Measurements from ENCODE around the gene CCDC92B. TPM values are rescaled to one million over a fixed set of nuclear protein-coding genes. Genes with fewer than 3 reads are reported as not detected.

CCDC92B gene
- total and polyA plus RNA-seq, 2 of the 13 experiments (the other 11 are each of a cell fraction or from before 2014, with no cell fraction given), result not detected

- TF ChIP-seq AGO1 (IDR thresholded peaks at IDR 0.05; ENCODE audit: low read depth, low read length, poor library complexity, severe bottlenecking) (no peak), RFX5 (IDR thresholded peaks at IDR 0.05; ENCODE audit: low read depth, low read length) (no peak), ZNF713 (CRISPR knock-in tag; IDR thresholded peaks at IDR 0.05) (no peak), TAF1 (CRISPR knock-in tag; IDR thresholded peaks at IDR 0.05) (no peak), KAT8 (CRISPR knock-in tag; IDR thresholded peaks at IDR 0.05) (no peak), ZNF460 (CRISPR knock-in tag; IDR thresholded peaks at IDR 0.05; ENCODE audit: borderline replicate concordance) (no peak), ZNF773 (CRISPR knock-in tag; IDR thresholded peaks at IDR 0.05; ENCODE audit: borderline replicate concordance) (no peak)
These were observed 35.6 kb downstream of the CCDC92B start (continued) for GRCh38 chr17:2713881-2714280.

DNA sequence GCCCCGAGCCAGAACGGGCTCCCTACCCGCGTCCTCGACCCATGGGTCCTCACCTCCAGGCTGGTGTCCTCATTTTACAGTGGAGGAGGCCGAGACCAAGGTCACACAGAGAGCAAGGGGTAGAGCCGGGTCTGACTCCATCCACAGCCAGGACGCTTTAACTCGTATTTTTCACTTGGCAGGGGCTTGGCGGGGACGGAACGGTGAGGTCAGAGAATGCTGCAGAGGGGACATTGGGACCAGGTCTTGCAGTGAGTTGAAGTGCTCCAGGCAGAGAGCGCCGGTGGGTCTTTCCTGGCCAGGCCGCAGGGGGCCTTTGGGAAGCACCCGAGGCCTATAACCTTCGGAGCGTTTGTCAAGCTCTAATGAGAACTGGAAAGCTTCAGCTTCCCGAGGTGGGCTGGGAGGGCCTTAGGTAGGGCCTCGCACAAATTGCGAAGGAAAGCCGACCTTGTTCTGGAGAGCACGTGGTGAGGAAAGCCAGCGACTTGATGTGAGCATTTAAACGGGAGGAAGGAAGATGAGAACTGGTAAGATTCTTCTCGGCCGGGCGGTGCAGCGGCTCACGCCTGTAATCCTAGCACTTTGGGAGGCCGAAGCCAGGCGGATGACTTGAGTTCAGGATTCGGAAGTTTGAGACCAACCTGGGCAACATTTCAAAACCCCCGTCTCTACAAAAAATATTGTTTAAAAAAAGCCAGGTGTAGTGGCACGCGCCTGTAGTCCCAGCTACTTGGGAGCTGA lies 37.0 kb downstream of the CCDC92B start:
- WGBS (ENCODE audit: low lambda C conversion rate), result 88% methylated on average over 35 of the region's 36 CpGs
- no peaks in the 10 kb centered on the region for H3K36me3 ChIP-seq (replicated peaks in 1 of 2; ENCODE audit: control insufficient read depth in 1 of 2, insufficient read depth in 2 of 2, low read length in 2 of 2)
- FAIRE-seq (no peak), DNase-seq (ENCODE audit: low spot score) (no peak), ATAC-seq (no peak)
- BruUV-seq (replicated peaks), result TSS peak; percentile 71
- POLR2A ChIA-PET, result no interaction called here
- in situ Hi-C loops (cut with HindIII; ENCODE audit: extremely low pct_ligation_motif_present, low pct_unique_long_range_greater_than_20kb), result no loop called here
- no peaks in the 10 kb centered on the region; a peak in 1 of 5 replicates for H3K27me3 ChIP-seq (ENCODE audit: control insufficient read depth in 1 of 2, insufficient read depth in 2 of 2, low read length in 2 of 2)
- no peak overlapping the region for H2AFZ ChIP-seq (ENCODE audit: low read length)
- intact Hi-C loops (cut with micrococcal nuclease; ENCODE audit: unreplicated experiment), result no loop called here
- peaks cover 28% of the 10 kb centered on the region for H4K20me1 ChIP-seq (ENCODE audit: insufficient read depth, low read length)
- no peaks in the 10 kb centered on the region for H3K9me3 ChIP-seq (ENCODE audit: low read length)
- TF ChIP-seq ARHGAP35 (CRISPR knock-in tag; IDR thresholded peaks at IDR 0.05; ENCODE audit: borderline replicate concordance) (0 out of 2 replicates have a peak, but pooled peaks have one; percentile 5), FOXO4 (CRISPR knock-in tag; conservative IDR thresholded peaks at IDR 0.05) (0 out of 2 replicates have a peak, but pooled peaks have one; percentile 2), ZNF891 (CRISPR knock-in tag; IDR thresholded peaks at IDR 0.05) (no peak), ZNF3 (CRISPR knock-in tag; IDR thresholded peaks at IDR 0.05) (no peak), ZNF460 (CRISPR knock-in tag; IDR thresholded peaks at IDR 0.05; ENCODE audit: borderline replicate concordance) (0 out of 2 replicates have a peak, but pooled peaks have one; percentile 1), ZNF235 (CRISPR knock-in tag; IDR thresholded peaks at IDR 0.05; ENCODE audit: borderline replicate concordance) (0 out of 2 replicates have a peak, but pooled peaks have one; percentile 44), STAG1 (CRISPR knock-in tag; IDR thresholded peaks at IDR 0.05) (no peak)
- TF ChIP-seq, protein P1, sequence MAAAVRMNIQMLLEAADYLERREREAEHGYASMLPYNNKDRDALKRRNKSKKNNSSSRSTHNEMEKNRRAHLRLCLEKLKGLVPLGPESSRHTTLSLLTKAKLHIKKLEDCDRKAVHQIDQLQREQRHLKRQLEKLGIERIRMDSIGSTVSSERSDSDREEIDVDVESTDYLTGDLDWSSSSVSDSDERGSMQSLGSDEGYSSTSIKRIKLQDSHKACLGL (CRISPR knock-in tag; IDR thresholded peaks at IDR 0.05), result no peak
- TF ChIP-seq, protein P2, sequence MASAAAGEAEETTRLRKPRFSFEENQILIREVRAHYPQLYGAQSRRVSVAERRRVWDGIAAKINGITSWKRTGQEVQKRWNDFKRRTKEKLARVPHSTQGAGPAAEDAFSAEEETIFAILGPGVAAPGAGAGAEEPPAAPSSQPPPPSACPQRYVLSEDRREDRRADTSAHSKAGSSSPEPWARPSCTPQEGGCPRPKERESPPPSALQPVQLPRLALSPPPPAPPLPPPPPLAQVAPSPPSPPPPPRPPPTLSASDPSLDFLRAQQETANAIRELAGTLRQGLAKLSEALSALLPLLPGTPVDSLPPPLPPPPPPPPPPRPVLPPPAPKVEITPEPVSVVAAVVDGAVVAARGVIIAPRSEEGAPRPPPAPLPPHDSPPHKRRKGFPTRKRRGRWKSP (CRISPR knock-in tag; IDR thresholded peaks at IDR 0.05), result 0 out of 2 replicates have a peak, but pooled peaks have one; percentile 32
- TF ChIP-seq, protein P3, sequence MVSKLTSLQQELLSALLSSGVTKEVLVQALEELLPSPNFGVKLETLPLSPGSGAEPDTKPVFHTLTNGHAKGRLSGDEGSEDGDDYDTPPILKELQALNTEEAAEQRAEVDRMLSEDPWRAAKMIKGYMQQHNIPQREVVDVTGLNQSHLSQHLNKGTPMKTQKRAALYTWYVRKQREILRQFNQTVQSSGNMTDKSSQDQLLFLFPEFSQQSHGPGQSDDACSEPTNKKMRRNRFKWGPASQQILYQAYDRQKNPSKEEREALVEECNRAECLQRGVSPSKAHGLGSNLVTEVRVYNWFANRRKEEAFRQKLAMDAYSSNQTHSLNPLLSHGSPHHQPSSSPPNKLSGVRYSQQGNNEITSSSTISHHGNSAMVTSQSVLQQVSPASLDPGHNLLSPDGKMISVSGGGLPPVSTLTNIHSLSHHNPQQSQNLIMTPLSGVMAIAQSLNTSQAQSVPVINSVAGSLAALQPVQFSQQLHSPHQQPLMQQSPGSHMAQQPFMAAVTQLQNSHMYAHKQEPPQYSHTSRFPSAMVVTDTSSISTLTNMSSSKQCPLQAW (CRISPR knock-in tag; IDR thresholded peaks at IDR 0.05), result 0 out of 2 replicates have a peak, but pooled peaks have one; percentile 4
- peaks cover 51% of the 10 kb centered on the region for H3K4me1 ChIP-seq (ENCODE audit: insufficient read depth, low read length)
- peak overlapping the region; percentile 79 for H3K9ac ChIP-seq (ENCODE audit: insufficient read depth, low read depth, low read length)
- H3K4me3 ChIP-seq (replicated peaks in 1 of 3; ENCODE audit: insufficient read depth in 1 of 3, low read depth in 2 of 3, low read length in 3 of 3), result peak overlapping the region; percentile 38 to 91 (median 75)
- CTCF ChIA-PET (ENCODE audit: low intra/inter-chr PET ratio, low total read pairs), result no interaction called here
- H3K4me2 ChIP-seq (ENCODE audit: low read depth, low read length), result peak overlapping the region; percentile 98
- peak overlapping the region; percentile 30 for H3K27ac ChIP-seq (ENCODE audit: extremely low read length, insufficient read depth, low read length)
- H3K79me2 ChIP-seq (ENCODE audit: insufficient read depth, low read length), result peaks cover 36% of the 10 kb centered on the region
